Lower lobe of right lung (tissue), 2 donors: Measurements from ENCODE around the gene IPO13. TPM values are rescaled to one million over a fixed set of nuclear protein-coding genes. Genes with fewer than 3 reads are reported as not detected.

Source experiments
- ATAC-seq, 2 donors: fragments of 200-7000 bp; cut with Tn5 transposase; one replicate each; pipeline ENCODE4 v1.9.1; 2020 to 2022; ENCODE audit warnings: mild to moderate bottlenecking in 2 of 2, moderate library complexity in 2 of 2
- DNase-seq: peaks from one replicate; pipeline ENCODE4 v3.0.0-alpha.2; 2020
- H3K27ac ChIP-seq: fragments of 200-600 bp; one replicate; pipeline ENCODE4 v1.8.0; 2022
- H3K27me3 ChIP-seq: fragments of 200-600 bp; one replicate; pipeline ENCODE4 v1.8.0; 2022; ENCODE audit warnings: low read depth
- H3K36me3 ChIP-seq: fragments of 200-600 bp; one replicate; pipeline ENCODE4 v1.8.0; 2022; ENCODE audit warnings: mild to moderate bottlenecking
- H3K4me1 ChIP-seq: fragments of 200-600 bp; one replicate; pipeline ENCODE4 v1.8.0; 2022
- H3K4me3 ChIP-seq: fragments of 200-600 bp; one replicate; pipeline ENCODE4 v1.8.0; 2022; ENCODE audit warnings: mild to moderate bottlenecking
- H3K9me3 ChIP-seq: fragments of 200-600 bp; one replicate; pipeline ENCODE4 v1.8.0; 2022
- CTCF ChIP-seq: fragments of 200-600 bp; IDR thresholded peaks from one replicate; pipeline ENCODE4 v1.8.0; 2022; ENCODE audit warnings: antibody characterized with exemption, mild to moderate bottlenecking
- intact Hi-C: fragments of 100-400 bp; cut with DNase I; formaldehyde crosslinking; loops from one replicate; pipeline ENCODE4 v1.11.0; 2022
- total RNA-seq: library from RNA; stranded (reverse); fragmentation: NEBNext Ultra II Directional; extraction: Animal tissue kit (Norgen Biotek cat#: 25700); gene quantifications from one replicate; pipeline ENCODE4 v1.2.1, GENCODE V29; 2021
- donor health status: DM: no; HTN: yes; CAD: no; lungs with severe emphysema.

IPO13 gene
- total RNA-seq, 1 donor from 2014 or later: 28.2 TPM

GRCh38 chr1:43932786-43933385 lies 13.9 kb upstream of the IPO13 start:
- no peaks in the 10 kb centered on the region for H3K9me3 ChIP-seq
- H3K27ac ChIP-seq: no peak overlapping the region
- peak overlapping the region; percentile 51 for H3K4me3 ChIP-seq
- peaks cover 35% of the 10 kb centered on the region for H3K4me1 ChIP-seq
- ATAC-seq (peak in 1 of 2 donors; percentile 5), DNase-seq (no peak)
- peaks cover 7% of the 10 kb centered on the region for H3K36me3 ChIP-seq
- peaks cover 21% of the 10 kb centered on the region for H3K27me3 ChIP-seq
- TF ChIP-seq CTCF: no peak
- intact Hi-C loops: no loop called here

- ATAC-seq (peak; percentile 62 to 73), DNase-seq (no peak)
- Histone ChIP-seq H3K4me1 (peaks cover 35% of the 10 kb centered on the region), H3K4me3 (peak within 1 kb of the TSS; percentile 51), H3K9me3 (no peaks in the 10 kb centered on the region), H3K27me3 (peaks cover 21% of the 10 kb centered on the region), H3K36me3 (peaks cover 7% of the 10 kb centered on the region), H3K27ac (no peak within 1 kb of the TSS)
- intact Hi-C loops: no loop called here
- TF ChIP-seq CTCF: no peak
Measured at GRCh38 chr1:43933386-43934100, 13.2 kb upstream of the IPO13 start, which contains the start of gene ARTN. TSS of gene ARTN (plus strand) at chr1:43933801. CDS start at chr1:43935657, 1,856 bp downstream.

GRCh38 chr1:43934101-43934985 lies 12.4 kb upstream of the IPO13 start:
- TF ChIP-seq CTCF: peak; percentile 82

GRCh38 chr1:43934986-43935324 lies 11.8 kb upstream of the IPO13 start:
- no peak for ATAC-seq
- TF ChIP-seq CTCF: no peak
- peaks cover 21% of the 10 kb centered on the region for H3K27me3 ChIP-seq
- no peak overlapping the region for H3K4me3 ChIP-seq
- no peak overlapping the region for H3K27ac ChIP-seq
- intact Hi-C loops: no loop called here
- H3K4me1 ChIP-seq: peaks cover 35% of the 10 kb centered on the region
- no peak for DNase-seq
- peaks cover 5% of the 10 kb centered on the region for H3K36me3 ChIP-seq
- no peaks in the 10 kb centered on the region for H3K9me3 ChIP-seq

More at GRCh38 chr1:43934101-43934985, 12.4 kb upstream of the IPO13 start:
- H3K4me1 ChIP-seq: peaks cover 35% of the 10 kb centered on the region
- H3K4me3 ChIP-seq: peak overlapping the region; percentile 51
- no peak overlapping the region for H3K27ac ChIP-seq
- peaks cover 21% of the 10 kb centered on the region for H3K27me3 ChIP-seq
- ATAC-seq: peak; percentile 82 to 89
- no peaks in the 10 kb centered on the region for H3K9me3 ChIP-seq
- intact Hi-C loops: no loop called here
- DNase-seq: peak; percentile 80
- peaks cover 7% of the 10 kb centered on the region for H3K36me3 ChIP-seq

- Histone ChIP-seq H3K36me3 (no peaks in the 10 kb centered on the region), H3K4me3 (peak overlapping the region; percentile 47), H3K4me1 (peaks cover 35% of the 10 kb centered on the region), H3K9me3 (no peaks in the 10 kb centered on the region), H3K27ac (no peak overlapping the region), H3K27me3 (peaks cover 21% of the 10 kb centered on the region)
- no peak for ATAC-seq
- no peak for TF ChIP-seq CTCF
- DNase-seq: no peak
- intact Hi-C loops: no loop called here
Measured at GRCh38 chr1:43935711-43936427, 10.9 kb upstream of the IPO13 start.
